HepG2 (cell line): ENCODE measurements around the gene SCAPER.

ENCODE experiments used
- BRD4 ChIP-seq: sonication (generic); formaldehyde crosslinking; IDR thresholded peaks from 2 replicates; pipeline ENCODE4 v1.4.0; 2020; ENCODE audit warnings: missing genetic modification reagents
- CEBPB ChIP-seq: IDR thresholded peaks from 2 replicates; pipeline ENCODE4 v1.6.1; 2011; ENCODE audit warnings: low read depth, low read length, improper control_type of control experiment, borderline replicate concordance
- CTCF ChIP-seq: sonication (generic); formaldehyde crosslinking; IDR thresholded peaks from 2 replicates; pipeline ENCODE4 v1.5.0; 2020; ENCODE audit warnings: mild to moderate bottlenecking, missing genetic modification reagents, moderate library complexity
- EZH2 ChIP-seq: conservative IDR thresholded peaks from 2 replicates; pipeline ENCODE4 v1.6.1; 2012; ENCODE audit warnings: mild to moderate bottlenecking, low read depth, low read length, moderate library complexity
- FOXK2 ChIP-seq: fragments of 450-650 bp; IDR thresholded peaks from 2 replicates; pipeline ENCODE4 v1.6.1; 2016
- FOXP4 ChIP-seq: sonication (generic); formaldehyde crosslinking; IDR thresholded peaks from 2 replicates; pipeline ENCODE4 v1.4.0; 2020; ENCODE audit warnings: missing genetic modification reagents
- HCFC1 ChIP-seq: fragments of 150-350 bp; IDR thresholded peaks from 2 replicates; pipeline ENCODE4 v1.6.1; 2014; ENCODE audit warnings: low read depth, low read length
- KLF12 ChIP-seq: sonication (generic); formaldehyde crosslinking; IDR thresholded peaks from 2 replicates; pipeline ENCODE4 v1.4.0; 2020; ENCODE audit warnings: missing genetic modification reagents, borderline replicate concordance
- PREB ChIP-seq: sonication (generic); formaldehyde crosslinking; IDR thresholded peaks from 2 replicates; pipeline ENCODE4 v1.4.0; 2020; ENCODE audit warnings: missing genetic modification reagents
- TAF15 ChIP-seq: fragments of 200-400 bp; formaldehyde crosslinking; IDR thresholded peaks from one replicate; pipeline ENCODE4 v1.6.1; 2018; ENCODE audit warnings: mild to moderate bottlenecking, low read depth, low read length; ENCODE audit not compliant: poor library complexity, severe bottlenecking
- ZNF101 ChIP-seq: sonication (generic); formaldehyde crosslinking; IDR thresholded peaks from 2 replicates; pipeline ENCODE4 v1.4.0; 2020; ENCODE audit warnings: mild to moderate bottlenecking, low read depth, missing genetic modification reagents, borderline replicate concordance
- ZNF549 ChIP-seq: sonication (generic); formaldehyde crosslinking; IDR thresholded peaks from 2 replicates; pipeline ENCODE4 v1.5.0; 2020; ENCODE audit warnings: missing genetic modification reagents
- TF ChIP-seq, protein P1 (sequence below): fragments of 450-650 bp; IDR thresholded peaks from 2 replicates; pipeline ENCODE4 v1.6.1; 2016

DNA sequence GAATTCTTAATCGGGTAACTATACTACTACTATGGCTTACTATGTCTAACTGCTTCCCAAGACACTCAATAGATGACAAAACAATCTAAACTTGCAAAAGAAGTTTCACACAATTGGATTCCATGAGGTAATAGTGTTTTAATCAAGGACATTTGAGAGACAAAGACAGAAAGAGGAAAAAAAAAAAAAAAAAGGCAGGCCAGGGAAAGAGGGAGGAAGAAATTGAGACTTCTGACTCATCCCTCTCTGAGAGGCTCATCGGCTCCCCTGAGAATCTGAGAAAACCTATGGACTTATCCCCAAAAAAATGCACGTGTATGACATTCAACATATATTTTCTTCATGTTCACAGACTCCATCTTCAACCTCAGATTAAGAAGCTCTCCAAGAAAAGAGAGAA lies 61.0 kb downstream of the SCAPER start:
- TF ChIP-seq TAF15 = no peak
- TF ChIP-seq, protein P1, sequence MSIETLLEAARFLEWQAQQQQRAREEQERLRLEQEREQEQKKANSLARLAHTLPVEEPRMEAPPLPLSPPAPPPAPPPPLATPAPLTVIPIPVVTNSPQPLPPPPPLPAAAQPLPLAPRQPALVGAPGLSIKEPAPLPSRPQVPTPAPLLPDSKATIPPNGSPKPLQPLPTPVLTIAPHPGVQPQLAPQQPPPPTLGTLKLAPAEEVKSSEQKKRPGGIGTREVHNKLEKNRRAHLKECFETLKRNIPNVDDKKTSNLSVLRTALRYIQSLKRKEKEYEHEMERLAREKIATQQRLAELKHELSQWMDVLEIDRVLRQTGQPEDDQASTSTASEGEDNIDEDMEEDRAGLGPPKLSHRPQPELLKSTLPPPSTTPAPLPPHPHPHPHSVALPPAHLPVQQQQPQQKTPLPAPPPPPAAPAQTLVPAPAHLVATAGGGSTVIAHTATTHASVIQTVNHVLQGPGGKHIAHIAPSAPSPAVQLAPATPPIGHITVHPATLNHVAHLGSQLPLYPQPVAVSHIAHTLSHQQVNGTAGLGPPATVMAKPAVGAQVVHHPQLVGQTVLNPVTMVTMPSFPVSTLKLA = no peak
- no peak for TF ChIP-seq CTCF (CRISPR knock-in tag)
- TF ChIP-seq HCFC1 = no peak
- TF ChIP-seq EZH2 = no peak
- TF ChIP-seq BRD4 = no peak
- TF ChIP-seq KLF12 (CRISPR knock-in tag) = no peak
- TF ChIP-seq ZNF101 (CRISPR knock-in tag) = no peak
- no peak for TF ChIP-seq CEBPB
- no peak for TF ChIP-seq ZNF549
- TF ChIP-seq FOXP4 = no peak
- TF ChIP-seq FOXK2 = no peak
- TF ChIP-seq PREB = no peak
